Measurements from ENCODE around the gene USP17L22.
"Not testable (repeated sequence)": the region's sequence is repeated elsewhere in the genome, so short reads cannot be mapped to it uniquely, and the experiment has no call there.

Gene USP17L22

GRCh38 chr4:9267319-9267718 is at the start of gene USP17L22:
TSS of gene USP17L22 (plus strand) at chr4:9267619. CDS start at chr4:9267619, 0 bp downstream.
- DNase-seq: not testable (repeated sequence)

- not testable (repeated sequence) for DNase-seq
Measured at GRCh38 chr4:9219852-9220251, 47.6 kb upstream of the USP17L22 start, which contains the start of gene USP17L12. TSS of gene USP17L12 (plus strand) at chr4:9220152. CDS start at chr4:9220152, 0 bp downstream.

- DNase-seq: not testable (repeated sequence)
Measured at GRCh38 chr4:9224596-9224995, 42.8 kb upstream of the USP17L22 start, which contains the start of gene USP17L13. TSS of gene USP17L13 (plus strand) at chr4:9224896. CDS start at chr4:9224896, 0 bp downstream.

- DNase-seq: not testable (repeated sequence)
Measured at GRCh38 chr4:9230249-9230648, 37.2 kb upstream of the USP17L22 start.

- not testable (repeated sequence) for DNase-seq
Measured at GRCh38 chr4:9234085-9234484, 33.3 kb upstream of the USP17L22 start, which contains the start of gene USP17L15. TSS of gene USP17L15 (plus strand) at chr4:9234385. CDS start at chr4:9234385, 0 bp downstream.

GRCh38 chr4:9238461-9238860 is 29.0 kb upstream of the USP17L22 start:
- not testable (repeated sequence) for DNase-seq

- not testable (repeated sequence) for DNase-seq
Measured at GRCh38 chr4:9243579-9243978, 23.8 kb upstream of the USP17L22 start, which contains the start of gene USP17L17. TSS of gene USP17L17 (plus strand) at chr4:9243879. CDS start at chr4:9243879, 0 bp downstream.

GRCh38 chr4:9247953-9248680 is 19.3 kb upstream of the USP17L22 start, which contains the start of gene USP17L18:
TSS of gene USP17L18 (plus strand) at chr4:9248630. CDS start at chr4:9248630, 0 bp downstream.
- DNase-seq: peak; percentile 0

GRCh38 chr4:9253078-9253477 is 14.3 kb upstream of the USP17L22 start, which contains the start of gene USP17L19:
TSS of gene USP17L19 (plus strand) at chr4:9253378. CDS start at chr4:9253378, 0 bp downstream.
- not testable (repeated sequence) for DNase-seq

- not testable (repeated sequence) for DNase-seq
Measured at GRCh38 chr4:9257824-9258223, 9.6 kb upstream of the USP17L22 start, which contains the start of gene USP17L20. TSS of gene USP17L20 (plus strand) at chr4:9258124. CDS start at chr4:9258124, 0 bp downstream.

- not testable (repeated sequence) for DNase-seq
Measured at GRCh38 chr4:9262572-9262971, 4.8 kb upstream of the USP17L22 start, which contains the start of gene USP17L21. TSS of gene USP17L21 (plus strand) at chr4:9262872. CDS start at chr4:9262872, 0 bp downstream.

GRCh38 chr4:9271719-9272118 is 4.3 kb downstream of the USP17L22 start:
- not testable (repeated sequence) for DNase-seq

Measured in retina (tissue), 1 donor.